A673 (cell line): Measurements from ENCODE around the gene TPRKB.

Source experiments
- EZH2 ChIP-seq: fragments of 200-600 bp; sonication (generic); IDR thresholded peaks from 2 replicates; pipeline ENCODE4 v1.6.1; 2017; ENCODE audit warnings: borderline replicate concordance, low read depth, mild to moderate bottlenecking, mixed read lengths, antibody characterized with exemption, low read length; ENCODE audit not compliant: poor library complexity, severe bottlenecking
- TF ChIP-seq, protein P1 (sequence below): fragments of 300-800, 200-600 bp; sonication (generic); conservative IDR thresholded peaks from 2 replicates; pipeline ENCODE4 v1.5.1; 2017; ENCODE audit warnings: low read depth, mild to moderate bottlenecking, antibody characterized with exemption, low read length, moderate library complexity, mixed read lengths

DNA sequence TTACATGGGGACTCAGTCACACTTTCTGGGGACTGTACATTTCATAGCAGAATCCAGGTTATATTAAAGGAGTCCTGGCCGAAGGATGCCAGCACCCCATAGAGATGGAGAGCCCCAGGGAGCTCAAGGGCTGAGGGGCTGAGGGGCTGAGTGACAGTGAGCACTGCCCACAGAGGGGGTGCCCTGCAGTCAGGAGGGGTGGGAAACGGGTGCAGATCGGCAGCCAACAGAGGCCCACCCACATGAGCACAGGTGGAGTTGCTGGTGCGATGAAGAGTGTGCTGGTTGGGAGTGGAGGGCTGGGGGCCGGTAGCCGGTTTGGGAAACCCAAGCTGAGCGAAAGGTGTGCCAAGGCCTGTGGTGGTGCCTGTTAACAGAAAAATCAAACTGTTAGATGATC lies 32.1 kb downstream of the TPRKB start:
- TF ChIP-seq, protein P1, sequence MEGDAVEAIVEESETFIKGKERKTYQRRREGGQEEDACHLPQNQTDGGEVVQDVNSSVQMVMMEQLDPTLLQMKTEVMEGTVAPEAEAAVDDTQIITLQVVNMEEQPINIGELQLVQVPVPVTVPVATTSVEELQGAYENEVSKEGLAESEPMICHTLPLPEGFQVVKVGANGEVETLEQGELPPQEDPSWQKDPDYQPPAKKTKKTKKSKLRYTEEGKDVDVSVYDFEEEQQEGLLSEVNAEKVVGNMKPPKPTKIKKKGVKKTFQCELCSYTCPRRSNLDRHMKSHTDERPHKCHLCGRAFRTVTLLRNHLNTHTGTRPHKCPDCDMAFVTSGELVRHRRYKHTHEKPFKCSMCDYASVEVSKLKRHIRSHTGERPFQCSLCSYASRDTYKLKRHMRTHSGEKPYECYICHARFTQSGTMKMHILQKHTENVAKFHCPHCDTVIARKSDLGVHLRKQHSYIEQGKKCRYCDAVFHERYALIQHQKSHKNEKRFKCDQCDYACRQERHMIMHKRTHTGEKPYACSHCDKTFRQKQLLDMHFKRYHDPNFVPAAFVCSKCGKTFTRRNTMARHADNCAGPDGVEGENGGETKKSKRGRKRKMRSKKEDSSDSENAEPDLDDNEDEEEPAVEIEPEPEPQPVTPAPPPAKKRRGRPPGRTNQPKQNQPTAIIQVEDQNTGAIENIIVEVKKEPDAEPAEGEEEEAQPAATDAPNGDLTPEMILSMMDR = no peak
- no peak for TF ChIP-seq EZH2
